GM19023 (cell line): ENCODE data around the gene TRIM24.
A peak's percentile ranks its signal among the peaks of the same experiment; 100 is the strongest.
"Not testable (repeated sequence)": the region's sequence is repeated elsewhere in the genome, so short reads cannot be mapped to it uniquely, and the experiment has no call there.

ENCODE experiments used
- ATAC-seq: cut with Tn5 transposase; IDR thresholded peaks from one replicate; pipeline ENCODE4 v1.9.1; 2021; ENCODE audit warnings: mild to moderate bottlenecking, moderate library complexity; ENCODE audit not compliant: unreplicated experiment

Gene TRIM24

GRCh38 chr7:138460176-138460648, at the start of gene TRIM24:
TRIM24 (plus strand) TSS chr7:138460259; CDS start chr7:138460549, 290 bp downstream.
- ATAC-seq = peak; percentile 76

DNA sequence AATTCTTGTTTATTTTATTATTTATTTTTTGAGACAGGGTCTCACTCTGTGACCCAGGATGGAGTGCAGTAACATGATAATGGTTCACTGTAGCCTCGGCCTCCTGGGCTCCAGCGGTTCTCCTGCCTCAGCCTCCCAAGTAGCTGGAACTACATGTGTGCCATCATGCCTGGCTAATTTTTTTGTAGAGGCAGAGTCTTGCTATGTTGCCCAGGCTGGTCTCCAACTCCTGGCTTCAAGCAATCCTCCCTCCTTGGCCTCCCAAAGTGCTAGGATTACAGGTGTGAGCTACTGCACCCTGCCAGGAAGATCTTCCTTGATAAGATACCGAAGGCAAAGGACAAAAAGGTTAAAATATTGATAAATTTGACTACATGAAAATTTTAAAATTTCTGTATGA, 48.0 kb upstream of the TRIM24 start:
- ATAC-seq = not testable (repeated sequence)

DNA sequence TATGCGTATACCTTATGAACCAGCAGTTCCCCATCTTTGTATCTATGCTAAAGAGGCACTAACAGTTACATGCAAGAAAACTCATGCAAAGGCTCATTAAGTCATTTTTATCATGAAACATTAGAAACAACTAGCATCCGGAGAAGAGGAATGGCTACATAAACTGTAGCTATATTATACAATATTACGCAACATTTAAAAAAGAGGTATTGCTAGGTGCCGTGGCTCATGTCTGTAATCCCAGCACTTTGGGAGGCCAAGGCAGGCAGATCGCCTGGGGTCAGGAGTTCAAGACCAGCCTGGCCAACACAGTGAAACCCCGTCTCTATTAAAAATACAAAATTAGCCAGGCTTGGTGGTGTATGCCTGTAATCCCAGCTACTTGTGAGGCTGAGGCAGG, 47.1 kb upstream of the TRIM24 start:
- ATAC-seq = not testable (repeated sequence)

GRCh38 chr7:138417078-138417700, 42.9 kb upstream of the TRIM24 start:
- ATAC-seq = no peak

- ATAC-seq = no peak
Observed at GRCh38 chr7:138417764-138418163, 42.3 kb upstream of the TRIM24 start.

GRCh38 chr7:138418403-138418802, 41.7 kb upstream of the TRIM24 start:
- not testable (repeated sequence) for ATAC-seq

DNA sequence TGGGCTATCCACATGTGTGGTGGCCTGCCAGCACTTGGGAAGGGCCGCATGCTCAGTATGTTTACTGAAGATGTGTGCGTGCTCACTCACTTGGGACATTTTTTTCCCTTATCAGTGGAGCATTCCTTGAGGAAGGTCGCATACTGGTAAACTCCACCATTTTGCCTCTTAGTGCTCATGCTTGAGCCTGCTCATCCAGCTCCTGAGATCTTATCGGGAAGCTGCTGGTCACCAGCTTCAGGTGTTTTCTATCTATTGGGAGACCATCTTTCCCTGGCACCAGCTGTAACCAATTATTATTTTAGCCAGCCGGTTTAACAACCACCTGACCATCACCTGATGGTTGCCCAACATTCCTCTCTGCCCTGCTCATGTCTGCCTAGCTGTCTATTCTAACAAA, 35.0 kb upstream of the TRIM24 start:
- ATAC-seq = no peak

GRCh38 chr7:138429577-138430250, 30.3 kb upstream of the TRIM24 start:
- ATAC-seq = no peak

- no peak for ATAC-seq
Observed at GRCh38 chr7:138431517-138431916, 28.5 kb upstream of the TRIM24 start.

DNA sequence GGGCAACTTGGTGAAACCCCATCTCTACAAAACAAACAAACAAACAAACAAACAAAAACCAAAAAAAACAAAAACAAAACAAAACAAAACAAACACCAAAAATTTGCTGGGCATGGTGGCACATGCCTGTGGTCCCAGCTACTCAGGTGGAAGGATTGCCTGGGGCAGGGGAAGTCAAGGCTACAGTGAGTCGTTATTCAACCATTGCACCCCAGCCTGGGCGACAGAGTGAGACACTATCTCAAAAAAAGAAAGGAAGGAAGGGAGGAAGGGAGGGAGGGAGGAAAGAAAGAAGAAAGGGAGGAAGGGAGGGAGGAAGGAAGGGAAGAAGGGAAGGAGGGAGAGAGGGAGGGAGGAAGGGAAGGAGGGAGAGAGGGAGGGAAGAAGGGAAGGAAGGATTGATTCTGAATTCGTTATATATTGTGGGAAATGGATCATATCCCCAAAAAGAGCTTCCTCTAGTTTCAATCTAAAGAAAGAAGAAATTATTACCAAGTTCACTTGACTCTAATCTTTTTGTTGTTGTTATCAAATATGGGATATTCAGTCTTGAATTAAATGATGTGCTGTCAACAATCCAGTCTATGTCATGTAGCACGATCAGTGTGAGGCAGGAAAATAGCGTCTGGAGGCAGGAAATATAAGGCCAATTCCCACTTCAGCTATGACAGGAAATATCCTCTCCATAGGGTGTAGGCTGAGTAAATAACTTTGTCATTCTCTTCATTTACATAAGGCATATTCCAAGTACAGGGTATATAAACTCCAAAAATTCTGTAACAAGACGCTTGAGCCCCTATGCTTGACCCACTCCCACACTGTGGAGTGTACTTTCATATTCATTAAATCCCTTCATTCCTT, 26.2 kb upstream of the TRIM24 start:
- ATAC-seq = no peak

DNA sequence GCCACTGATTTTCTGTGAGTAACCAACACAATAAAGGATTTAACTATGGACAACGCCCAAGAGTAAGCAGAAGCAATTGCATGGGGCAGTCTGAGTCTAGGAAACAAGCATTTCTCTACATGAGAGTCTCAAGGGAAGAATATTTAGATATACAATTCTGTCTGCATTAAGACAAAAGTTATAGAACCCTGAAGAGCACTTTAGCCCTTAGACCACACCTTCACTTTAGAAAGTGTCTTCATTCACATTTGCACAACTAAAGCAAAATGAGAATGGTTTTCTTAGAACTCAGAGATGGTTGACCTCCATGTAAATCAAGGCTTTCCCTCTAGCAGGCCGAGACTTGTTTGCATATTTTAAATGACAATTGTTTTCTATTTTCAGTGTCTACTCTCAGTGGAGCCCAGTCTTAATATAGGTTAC, 25.5 kb upstream of the TRIM24 start:
- no peak for ATAC-seq

GRCh38 chr7:138435231-138435919, 24.7 kb upstream of the TRIM24 start:
- no peak for ATAC-seq

- ATAC-seq = no peak
Observed at GRCh38 chr7:138436388-138436787, 23.7 kb upstream of the TRIM24 start.

- ATAC-seq = no peak
Observed at GRCh38 chr7:138440460-138440859, 19.6 kb upstream of the TRIM24 start.

- no peak for ATAC-seq
Observed at GRCh38 chr7:138442822-138443221, 17.2 kb upstream of the TRIM24 start.

DNA sequence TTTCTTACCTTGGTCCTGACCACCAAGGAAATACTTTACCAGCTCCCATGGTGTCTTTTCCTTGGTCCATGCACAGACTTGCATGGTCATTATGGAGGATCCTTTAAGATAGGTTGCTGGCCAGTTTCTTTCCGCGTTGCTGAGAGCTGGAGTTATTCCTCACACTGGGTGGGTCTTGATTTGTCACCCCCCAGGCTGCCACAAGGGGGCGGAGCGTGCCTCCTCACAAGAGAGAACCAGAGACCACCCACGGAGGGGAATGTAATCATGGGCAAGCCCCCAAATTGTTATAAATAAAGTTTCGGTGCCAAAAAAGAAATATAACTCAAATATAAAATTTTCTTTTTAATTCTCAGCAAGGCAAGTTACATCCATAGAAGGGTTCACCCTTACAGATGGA, 10.5 kb upstream of the TRIM24 start:
- ATAC-seq = no peak

DNA sequence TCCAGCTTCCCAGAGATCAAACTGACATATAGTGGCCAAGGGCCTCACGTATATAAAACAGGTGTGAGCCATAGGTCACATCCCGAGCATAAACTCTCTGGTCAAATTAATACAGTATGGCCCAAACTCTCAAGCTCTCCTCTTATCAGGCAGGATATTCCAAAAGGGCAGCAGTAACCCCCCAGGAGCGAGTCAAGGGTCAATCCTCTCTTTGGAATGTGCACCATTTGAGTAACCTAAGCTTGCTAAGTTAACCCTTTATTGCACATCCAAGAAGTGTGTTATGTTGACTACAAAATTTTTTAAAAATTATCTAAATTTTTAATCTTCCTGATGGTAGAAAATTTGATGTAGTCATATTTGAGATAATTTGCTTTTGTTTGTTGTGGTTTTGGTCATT, 4.5 kb upstream of the TRIM24 start:
- ATAC-seq = no peak

DNA sequence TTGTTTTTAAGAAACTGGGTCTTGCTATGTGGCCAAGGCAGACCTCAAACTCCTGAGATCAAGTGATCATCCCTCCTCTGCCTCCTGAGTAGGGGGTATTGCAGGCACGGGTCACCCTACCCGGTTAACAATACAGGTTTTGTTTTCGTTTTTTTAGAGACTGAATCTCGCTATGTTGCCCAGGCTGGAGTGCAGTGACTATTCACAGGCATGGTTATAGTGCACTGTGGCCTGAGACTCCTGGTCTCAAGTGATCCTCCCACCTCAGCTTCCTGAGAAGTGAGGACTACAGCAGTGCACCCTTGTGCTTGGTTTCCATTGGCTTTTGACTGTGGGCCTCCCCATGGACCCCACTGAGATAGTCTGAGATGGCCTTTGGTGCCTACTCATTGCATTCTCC, 3.8 kb upstream of the TRIM24 start:
- no peak for ATAC-seq

DNA sequence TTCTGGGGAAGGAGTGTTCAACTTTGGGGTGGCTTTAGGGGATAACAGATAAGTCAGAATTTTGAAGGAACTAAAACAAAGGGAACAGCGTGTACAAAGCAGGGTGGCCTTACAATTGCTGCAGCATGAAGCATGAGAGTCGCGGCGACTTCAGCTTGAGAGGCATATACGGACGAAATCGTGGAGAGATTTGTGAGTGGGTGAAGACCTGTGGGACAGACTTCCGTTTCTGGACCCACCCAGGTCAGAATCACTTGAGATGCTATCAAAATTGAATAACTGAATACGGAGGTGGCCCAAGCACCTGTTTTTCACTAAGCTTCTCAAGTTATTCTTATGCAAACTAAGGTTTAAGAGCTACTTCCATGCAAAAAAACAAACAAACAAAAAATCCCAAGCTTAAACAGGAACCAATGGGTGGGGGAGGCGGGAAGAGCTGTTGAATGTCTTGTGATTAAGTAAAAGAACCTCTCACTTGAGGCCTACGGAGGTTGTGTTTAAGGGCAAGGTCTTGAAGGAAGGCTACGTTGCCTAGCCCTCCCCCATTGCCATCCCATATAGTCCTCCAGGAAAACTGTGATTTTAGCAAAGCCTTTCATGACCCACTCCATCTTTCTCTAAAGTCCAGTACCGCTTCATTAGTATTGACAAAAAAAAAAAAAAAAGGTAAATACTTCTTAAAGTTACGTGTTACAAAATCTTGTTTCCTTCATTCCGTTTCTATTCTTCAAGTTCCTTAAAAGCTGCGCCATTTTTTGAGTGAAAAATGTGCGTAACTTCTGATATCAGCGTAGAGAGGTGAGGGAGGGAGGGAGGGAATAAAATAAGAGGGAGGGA, 1.3 kb upstream of the TRIM24 start:
- ATAC-seq = no peak
